A549 (cell line): ENCODE results near the gene SCARB2.

Experiments used
- BCL3 ChIP-seq: fragments of >200 bp; sonication (Bioruptor Twin); formaldehyde crosslinking; IDR thresholded peaks from 3 replicates; pipeline ENCODE4 v1.6.1; 2016
- CTCF ChIP-seq: fragments of >200 bp; sonication (Bioruptor Twin); formaldehyde crosslinking; IDR thresholded peaks from 3 replicates; pipeline ENCODE4 v1.5.1; 2016
- EP300 ChIP-seq, 2 experiments: fragments of >200 bp; sonication (Bioruptor Twin); formaldehyde crosslinking; IDR thresholded peaks; 2 replicates in 1 of 2; 3 replicates in 1 of 2; pipeline ENCODE4 v1.6.1; 2016 to 2017
- MAX ChIP-seq: IDR thresholded peaks from 2 replicates; pipeline ENCODE4 v1.6.1; 2012
- MAZ ChIP-seq: fragments of 150-350 bp; IDR thresholded peaks from 2 replicates; pipeline ENCODE4 v1.6.1; 2014; ENCODE audit warnings: antibody characterized with exemption, low read depth, low read length, borderline replicate concordance
- PBX3 ChIP-seq: IDR thresholded peaks from 2 replicates; pipeline ENCODE4 v1.6.1; 2012
- POLR2A ChIP-seq: IDR thresholded peaks from 2 replicates; pipeline ENCODE4 v1.6.1; 2012; ENCODE audit warnings: mild to moderate bottlenecking, low read length
- RFX5 ChIP-seq: fragments of 450-650 bp; IDR thresholded peaks from 2 replicates; pipeline ENCODE4 v1.7.1; 2014; ENCODE audit warnings: antibody characterized with exemption, mild to moderate bottlenecking, moderate library complexity

GRCh38 chr4:76120199-76120598 is 93.4 kb downstream of the SCARB2 start:
- TF ChIP-seq MAX (no peak), EP300 (IDR thresholded peaks at IDR 0.05) (no peak), MAZ (no peak), CTCF (no peak), POLR2A (no peak), BCL3 (no peak), RFX5 (no peak), PBX3 (no peak)
